Measurements from ENCODE around the gene DDIT3.

DNA sequence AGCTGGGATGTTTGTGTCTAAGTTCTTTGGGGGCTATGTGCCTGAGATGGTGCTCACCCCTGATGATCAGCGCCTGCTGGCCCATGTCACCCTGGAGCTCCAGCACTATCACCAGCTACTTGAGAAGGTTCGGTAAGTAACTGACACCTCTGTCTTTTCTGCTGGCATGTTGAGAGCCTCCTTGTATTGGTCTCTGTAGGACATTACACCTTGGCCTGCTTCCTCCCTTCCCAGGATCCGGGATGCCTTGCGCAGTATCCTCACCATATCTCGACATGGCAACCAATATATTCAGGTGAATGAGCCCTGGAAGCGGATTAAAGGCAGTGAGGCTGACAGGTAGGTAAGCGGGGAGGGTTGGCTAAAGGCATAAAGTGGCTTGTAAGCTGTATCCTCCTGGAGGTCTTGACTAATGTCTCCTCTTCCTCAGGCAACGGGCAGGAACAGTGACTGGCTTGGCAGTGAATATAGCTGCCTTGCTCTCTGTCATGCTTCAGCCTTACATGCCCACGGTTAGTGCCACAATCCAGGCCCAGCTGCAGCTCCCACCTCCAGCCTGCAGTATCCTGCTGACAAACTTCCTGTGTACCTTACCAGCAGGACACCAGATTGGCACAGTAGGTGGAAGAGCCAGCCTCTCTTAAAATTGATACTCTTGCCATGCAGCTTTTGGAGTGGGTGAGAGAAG lies 5.5 kb downstream of the DDIT3 start:
- TF ChIP-seq NCOA1 (CRISPR knock-in tag; IDR thresholded peaks at IDR 0.05) = no peak
- peak in 1 of 2 experiments; percentile 55; a peak in 2 of 4 replicates for TF ChIP-seq POLR2A (IDR thresholded peaks at IDR 0.05; ENCODE audit: insufficient read depth in 1 of 2, low read depth in 2 of 2, low read length in 2 of 2)
- TF ChIP-seq, protein P1, sequence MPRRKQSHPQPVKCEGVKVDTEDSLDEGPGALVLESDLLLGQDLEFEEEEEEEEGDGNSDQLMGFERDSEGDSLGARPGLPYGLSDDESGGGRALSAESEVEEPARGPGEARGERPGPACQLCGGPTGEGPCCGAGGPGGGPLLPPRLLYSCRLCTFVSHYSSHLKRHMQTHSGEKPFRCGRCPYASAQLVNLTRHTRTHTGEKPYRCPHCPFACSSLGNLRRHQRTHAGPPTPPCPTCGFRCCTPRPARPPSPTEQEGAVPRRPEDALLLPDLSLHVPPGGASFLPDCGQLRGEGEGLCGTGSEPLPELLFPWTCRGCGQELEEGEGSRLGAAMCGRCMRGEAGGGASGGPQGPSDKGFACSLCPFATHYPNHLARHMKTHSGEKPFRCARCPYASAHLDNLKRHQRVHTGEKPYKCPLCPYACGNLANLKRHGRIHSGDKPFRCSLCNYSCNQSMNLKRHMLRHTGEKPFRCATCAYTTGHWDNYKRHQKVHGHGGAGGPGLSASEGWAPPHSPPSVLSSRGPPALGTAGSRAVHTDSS (CRISPR knock-in tag; conservative IDR thresholded peaks at IDR 0.05) = no peak
- no peak for TF ChIP-seq DPF2 (CRISPR knock-in tag; IDR thresholded peaks at IDR 0.05; ENCODE audit: borderline replicate concordance, low read depth)
- TF ChIP-seq, protein P2, sequence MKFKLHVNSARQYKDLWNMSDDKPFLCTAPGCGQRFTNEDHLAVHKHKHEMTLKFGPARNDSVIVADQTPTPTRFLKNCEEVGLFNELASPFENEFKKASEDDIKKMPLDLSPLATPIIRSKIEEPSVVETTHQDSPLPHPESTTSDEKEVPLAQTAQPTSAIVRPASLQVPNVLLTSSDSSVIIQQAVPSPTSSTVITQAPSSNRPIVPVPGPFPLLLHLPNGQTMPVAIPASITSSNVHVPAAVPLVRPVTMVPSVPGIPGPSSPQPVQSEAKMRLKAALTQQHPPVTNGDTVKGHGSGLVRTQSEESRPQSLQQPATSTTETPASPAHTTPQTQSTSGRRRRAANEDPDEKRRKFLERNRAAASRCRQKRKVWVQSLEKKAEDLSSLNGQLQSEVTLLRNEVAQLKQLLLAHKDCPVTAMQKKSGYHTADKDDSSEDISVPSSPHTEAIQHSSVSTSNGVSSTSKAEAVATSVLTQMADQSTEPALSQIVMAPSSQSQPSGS (CRISPR knock-in tag; IDR thresholded peaks at IDR 0.05) = no peak
- TF ChIP-seq JUN (CRISPR knock-in tag; IDR thresholded peaks at IDR 0.05) = no peak
- TF ChIP-seq, protein P3, sequence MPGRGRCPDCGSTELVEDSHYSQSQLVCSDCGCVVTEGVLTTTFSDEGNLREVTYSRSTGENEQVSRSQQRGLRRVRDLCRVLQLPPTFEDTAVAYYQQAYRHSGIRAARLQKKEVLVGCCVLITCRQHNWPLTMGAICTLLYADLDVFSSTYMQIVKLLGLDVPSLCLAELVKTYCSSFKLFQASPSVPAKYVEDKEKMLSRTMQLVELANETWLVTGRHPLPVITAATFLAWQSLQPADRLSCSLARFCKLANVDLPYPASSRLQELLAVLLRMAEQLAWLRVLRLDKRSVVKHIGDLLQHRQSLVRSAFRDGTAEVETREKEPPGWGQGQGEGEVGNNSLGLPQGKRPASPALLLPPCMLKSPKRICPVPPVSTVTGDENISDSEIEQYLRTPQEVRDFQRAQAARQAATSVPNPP (CRISPR knock-in tag; IDR thresholded peaks at IDR 0.05) = no peak
- TF ChIP-seq, protein P4, sequence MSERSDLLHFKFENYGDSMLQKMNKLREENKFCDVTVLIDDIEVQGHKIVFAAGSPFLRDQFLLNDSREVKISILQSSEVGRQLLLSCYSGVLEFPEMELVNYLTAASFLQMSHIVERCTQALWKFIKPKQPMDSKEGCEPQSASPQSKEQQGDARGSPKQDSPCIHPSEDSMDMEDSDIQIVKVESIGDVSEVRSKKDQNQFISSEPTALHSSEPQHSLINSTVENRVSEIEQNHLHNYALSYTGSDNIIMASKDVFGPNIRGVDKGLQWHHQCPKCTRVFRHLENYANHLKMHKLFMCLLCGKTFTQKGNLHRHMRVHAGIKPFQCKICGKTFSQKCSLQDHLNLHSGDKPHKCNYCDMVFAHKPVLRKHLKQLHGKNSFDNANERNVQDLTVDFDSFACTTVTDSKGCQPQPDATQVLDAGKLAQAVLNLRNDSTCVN (CRISPR knock-in tag; IDR thresholded peaks at IDR 0.05; ENCODE audit: borderline replicate concordance) = no peak
- TF ChIP-seq, protein P5, sequence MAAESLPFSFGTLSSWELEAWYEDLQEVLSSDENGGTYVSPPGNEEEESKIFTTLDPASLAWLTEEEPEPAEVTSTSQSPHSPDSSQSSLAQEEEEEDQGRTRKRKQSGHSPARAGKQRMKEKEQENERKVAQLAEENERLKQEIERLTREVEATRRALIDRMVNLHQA (CRISPR knock-in tag; IDR thresholded peaks at IDR 0.05) = no peak
- TF ChIP-seq NFYC (CRISPR knock-in tag; IDR thresholded peaks at IDR 0.05) = no peak
- TF ChIP-seq, protein P6, sequence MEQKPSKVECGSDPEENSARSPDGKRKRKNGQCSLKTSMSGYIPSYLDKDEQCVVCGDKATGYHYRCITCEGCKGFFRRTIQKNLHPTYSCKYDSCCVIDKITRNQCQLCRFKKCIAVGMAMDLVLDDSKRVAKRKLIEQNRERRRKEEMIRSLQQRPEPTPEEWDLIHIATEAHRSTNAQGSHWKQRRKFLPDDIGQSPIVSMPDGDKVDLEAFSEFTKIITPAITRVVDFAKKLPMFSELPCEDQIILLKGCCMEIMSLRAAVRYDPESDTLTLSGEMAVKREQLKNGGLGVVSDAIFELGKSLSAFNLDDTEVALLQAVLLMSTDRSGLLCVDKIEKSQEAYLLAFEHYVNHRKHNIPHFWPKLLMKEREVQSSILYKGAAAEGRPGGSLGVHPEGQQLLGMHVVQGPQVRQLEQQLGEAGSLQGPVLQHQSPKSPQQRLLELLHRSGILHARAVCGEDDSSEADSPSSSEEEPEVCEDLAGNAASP (CRISPR knock-in tag; IDR thresholded peaks at IDR 0.05; ENCODE audit: borderline replicate concordance) = no peak
- TF ChIP-seq HNF4A (CRISPR knock-in tag; IDR thresholded peaks at IDR 0.05) = no peak
- TF ChIP-seq, protein P7, sequence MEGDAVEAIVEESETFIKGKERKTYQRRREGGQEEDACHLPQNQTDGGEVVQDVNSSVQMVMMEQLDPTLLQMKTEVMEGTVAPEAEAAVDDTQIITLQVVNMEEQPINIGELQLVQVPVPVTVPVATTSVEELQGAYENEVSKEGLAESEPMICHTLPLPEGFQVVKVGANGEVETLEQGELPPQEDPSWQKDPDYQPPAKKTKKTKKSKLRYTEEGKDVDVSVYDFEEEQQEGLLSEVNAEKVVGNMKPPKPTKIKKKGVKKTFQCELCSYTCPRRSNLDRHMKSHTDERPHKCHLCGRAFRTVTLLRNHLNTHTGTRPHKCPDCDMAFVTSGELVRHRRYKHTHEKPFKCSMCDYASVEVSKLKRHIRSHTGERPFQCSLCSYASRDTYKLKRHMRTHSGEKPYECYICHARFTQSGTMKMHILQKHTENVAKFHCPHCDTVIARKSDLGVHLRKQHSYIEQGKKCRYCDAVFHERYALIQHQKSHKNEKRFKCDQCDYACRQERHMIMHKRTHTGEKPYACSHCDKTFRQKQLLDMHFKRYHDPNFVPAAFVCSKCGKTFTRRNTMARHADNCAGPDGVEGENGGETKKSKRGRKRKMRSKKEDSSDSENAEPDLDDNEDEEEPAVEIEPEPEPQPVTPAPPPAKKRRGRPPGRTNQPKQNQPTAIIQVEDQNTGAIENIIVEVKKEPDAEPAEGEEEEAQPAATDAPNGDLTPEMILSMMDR (CRISPR knock-in tag; IDR thresholded peaks at IDR 0.05) = no peak
- no peak for TF ChIP-seq MBNL3 (CRISPR knock-in tag; conservative IDR thresholded peaks at IDR 0.05)

Measured in HepG2 (cell line).